Measurements from ENCODE around the gene KANSL3.
"Not testable (repeated sequence)": the region's sequence is repeated elsewhere in the genome, so short reads cannot be mapped to it uniquely, and the experiment has no call there.

Gene KANSL3

DNA sequence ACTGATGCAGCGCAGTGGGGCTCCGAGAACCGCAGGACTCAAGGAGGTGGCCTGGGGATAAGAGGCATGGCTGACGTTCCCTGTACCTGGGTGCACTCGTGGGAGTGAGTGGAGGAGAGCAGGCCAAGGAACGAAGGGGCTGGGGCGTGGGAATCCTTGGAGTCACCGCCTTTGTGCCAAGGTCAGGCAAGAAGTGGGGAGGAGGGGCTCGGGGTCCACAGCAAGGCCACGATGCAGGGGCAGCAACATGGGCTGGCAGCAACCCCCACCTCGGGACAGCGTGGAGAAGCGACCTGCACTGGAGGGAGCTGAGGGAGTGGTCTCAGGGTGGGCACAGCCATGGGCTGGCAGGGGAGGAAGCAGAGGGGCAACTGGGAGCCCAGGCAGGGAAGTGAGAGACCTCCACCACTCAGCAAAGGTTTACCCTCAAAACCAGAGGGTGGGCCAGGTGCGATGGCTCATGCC, 82.9 kb downstream of the KANSL3 start:
- no peak for DNase-seq

DNA sequence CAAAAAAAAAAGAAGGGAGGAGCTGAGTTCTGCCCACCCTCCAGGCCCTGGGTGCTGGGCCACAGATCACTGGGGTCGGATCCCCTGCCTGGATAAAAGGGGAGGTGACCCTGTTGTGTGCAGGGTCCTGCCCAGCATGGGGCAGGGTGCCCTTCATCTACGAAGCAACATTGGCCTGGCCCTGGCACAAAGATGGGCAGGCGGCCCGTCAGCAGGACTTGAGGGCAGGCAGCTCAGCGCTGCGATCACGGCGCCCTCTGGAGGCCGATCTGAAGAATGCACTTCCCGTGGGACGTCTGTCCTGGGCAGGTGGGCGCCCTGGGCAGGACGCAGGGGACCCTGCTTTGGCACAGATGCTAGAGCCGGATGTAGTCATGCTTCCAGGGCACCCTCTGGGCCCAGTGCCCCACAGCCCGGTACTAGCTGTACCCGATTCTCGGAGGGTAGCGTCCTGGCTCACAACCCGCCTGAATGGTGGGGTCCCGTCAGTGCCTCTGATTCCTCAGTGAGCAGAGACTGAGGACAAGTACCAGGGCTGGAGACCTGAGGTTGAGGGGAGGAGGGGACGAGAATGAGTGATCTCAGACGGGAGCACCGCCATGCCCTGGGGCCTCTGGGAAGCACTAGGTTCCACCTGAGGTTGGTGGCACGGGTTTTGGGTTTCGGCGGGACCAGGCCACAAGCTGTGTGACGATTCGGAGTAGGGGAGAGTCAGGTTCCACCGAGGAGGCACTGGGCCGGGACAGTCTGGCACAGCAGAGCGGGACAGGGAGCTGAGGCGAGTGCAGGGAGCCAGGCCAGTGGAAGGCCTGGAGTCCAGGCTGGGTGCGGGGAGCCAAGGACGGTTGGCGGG, 83.6 kb downstream of the KANSL3 start:
- DNase-seq, result peak; percentile 6

DNA sequence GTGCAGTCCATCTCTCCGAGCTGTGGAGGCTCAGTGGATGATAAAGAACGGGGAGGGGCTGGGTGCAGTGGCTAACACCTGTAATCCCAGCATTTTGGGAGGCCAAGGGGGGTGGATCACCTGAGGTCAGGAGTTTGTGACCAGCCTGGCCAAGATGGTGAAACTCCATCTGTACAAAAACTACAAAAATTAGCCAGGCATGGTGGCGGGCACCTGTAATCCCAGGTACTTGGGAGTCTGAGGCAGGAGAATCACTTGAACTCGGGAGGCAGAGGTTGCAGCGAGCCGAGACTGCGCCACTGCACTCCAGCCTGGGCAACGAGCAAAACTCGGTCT, 84.2 kb downstream of the KANSL3 start:
- not testable (repeated sequence) for DNase-seq

DNA sequence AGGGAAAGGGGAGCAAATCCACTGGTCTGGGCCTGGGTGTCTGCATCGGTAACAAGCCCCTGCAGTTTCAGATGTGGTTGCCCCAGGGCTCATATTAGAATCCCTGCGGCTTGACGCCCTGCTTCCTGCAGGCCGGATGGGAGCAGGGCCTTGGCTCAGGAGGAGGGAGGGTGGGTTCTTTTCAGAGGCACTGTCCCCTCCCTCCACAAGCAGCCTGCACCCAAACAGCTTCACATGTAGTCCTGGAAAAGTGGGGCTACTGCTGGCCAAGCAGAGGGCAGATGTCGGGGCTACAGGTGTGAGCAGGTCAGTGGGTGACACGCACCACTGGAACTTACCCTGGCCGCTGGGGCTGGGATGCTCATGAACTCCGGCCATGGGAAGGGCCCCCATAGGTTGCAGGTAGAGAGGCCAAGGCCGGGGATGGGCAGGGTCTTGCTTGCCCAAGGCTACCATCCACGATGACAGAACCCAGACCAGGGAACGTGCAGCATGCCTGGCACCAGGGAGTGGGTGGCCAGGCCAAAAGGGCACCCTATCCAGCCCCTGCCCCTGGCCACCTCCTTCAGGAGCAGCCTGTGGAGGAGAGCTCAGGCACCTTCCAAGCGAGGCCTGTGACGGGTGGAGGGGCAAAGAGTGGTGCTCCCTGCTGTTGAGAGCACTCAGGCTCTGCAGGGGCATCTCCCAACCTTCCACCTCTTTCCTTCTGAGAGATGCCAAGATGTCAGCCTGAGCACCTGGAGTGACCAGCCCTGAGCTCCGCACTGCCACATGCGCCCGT, 84.7 kb downstream of the KANSL3 start:
- no peak for DNase-seq

DNA sequence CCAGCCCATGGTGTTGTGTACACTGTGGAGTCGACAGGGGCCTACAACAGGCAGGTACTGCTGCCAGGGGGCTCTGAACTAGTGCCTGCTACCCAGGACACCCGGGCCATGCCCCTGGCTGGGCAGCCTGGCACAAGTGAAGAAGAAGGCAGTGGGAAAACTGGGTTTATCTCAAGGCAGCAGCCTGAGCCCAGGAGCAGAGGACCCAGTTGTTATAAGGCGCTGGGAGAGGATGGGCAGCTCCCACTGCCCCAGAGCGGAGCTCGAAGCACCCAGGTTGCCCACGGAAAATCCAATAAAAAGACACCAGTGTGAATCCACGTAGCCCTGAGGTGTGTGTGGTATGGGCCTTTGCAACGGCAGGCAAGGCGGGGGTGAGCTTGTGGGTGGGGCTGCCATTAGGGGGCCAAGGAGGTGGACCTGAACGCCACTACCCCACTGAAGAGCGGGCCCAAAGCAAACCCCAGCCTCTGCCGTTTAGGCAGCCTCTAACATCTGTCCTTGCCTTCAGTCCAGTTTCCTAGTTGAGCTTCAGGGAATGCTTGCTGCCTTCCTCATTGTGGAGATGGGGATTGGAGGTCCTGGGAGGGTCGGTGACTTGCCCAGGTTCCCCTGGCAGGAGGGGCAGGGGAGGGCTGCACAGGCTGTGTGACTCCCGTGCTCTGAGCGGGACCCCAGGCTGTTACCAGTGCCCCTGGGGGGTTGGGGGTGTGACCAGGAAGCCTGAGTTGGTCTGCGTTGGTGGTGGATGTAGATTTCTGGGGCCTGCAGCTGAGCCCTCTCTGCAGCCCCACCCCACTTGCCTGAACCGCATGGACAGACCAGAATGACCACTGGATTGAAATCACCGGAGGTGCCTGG, 85.6 kb downstream of the KANSL3 start:
- no peak for DNase-seq

DNA sequence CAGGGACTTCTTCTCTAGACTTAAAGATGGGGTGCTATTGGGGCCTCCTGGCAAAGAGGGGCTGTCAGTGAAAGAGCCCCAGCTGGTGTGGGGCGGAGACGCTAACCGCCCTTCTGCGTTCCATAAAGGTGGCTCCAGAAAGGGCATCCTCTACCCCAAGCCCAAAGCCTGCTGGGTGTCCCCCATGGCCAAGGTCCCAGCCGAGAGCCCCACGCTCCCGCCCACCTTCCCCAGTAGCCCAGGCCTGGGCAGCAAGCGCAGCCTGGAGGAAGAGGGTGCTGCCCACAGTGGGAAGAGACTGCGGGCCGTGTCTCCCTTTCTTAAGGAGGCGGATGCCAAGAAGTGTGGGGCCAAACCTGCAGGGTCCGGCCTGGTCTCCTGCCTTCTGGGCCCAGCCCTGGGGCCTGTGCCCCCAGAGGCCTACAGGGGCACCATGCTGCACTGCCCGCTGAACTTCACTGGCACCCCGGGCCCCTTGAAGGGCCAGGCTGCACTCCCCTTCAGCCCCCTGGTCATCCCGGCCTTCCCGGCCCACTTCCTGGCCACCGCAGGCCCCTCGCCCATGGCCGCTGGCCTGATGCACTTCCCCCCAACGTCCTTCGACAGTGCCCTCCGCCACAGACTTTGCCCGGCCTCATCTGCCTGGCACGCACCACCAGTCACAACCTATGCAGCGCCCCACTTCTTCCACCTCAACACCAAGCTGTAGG, 86.4 kb downstream of the KANSL3 start:
- DNase-seq, result no peak

DNA sequence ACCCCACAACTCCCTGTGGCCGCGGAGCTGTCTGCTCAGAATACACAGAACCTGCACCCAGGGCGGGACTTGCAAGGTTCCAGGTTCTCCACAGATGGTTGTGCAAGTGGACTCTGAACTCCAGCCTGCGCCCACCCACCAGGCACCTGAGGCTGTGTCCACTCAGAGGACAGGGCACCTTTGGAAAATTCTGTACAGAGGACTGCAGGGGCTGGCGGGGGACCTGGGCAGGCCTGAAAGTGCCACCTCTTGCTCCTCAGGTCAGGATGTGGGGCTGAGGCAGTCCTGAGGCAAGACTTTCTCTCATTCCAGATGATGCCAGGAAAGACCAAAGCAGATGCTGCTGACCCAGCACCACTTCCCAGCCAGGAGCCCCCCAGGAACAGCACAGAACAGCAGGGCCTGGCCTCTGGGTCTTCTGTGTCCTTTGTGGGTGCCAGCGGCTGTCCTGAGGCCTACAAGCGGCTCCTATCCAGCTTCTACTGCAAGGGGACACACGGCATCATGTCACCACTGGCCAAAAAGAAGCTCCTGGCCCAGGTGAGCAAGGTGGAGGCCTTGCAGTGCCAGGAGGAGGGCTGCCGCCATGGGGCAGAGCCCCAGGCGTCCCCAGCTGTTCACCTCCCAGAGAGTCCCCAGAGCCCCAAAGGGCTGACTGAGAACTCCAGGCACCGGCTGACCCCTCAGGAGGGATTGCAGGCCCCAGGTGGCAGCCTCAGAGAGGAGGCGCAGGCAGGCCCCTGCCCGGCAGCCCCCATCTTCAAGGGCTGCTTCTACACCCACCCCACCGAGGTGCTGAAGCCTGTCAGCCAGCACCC, 87.1 kb downstream of the KANSL3 start:
- no peak for DNase-seq

DNA sequence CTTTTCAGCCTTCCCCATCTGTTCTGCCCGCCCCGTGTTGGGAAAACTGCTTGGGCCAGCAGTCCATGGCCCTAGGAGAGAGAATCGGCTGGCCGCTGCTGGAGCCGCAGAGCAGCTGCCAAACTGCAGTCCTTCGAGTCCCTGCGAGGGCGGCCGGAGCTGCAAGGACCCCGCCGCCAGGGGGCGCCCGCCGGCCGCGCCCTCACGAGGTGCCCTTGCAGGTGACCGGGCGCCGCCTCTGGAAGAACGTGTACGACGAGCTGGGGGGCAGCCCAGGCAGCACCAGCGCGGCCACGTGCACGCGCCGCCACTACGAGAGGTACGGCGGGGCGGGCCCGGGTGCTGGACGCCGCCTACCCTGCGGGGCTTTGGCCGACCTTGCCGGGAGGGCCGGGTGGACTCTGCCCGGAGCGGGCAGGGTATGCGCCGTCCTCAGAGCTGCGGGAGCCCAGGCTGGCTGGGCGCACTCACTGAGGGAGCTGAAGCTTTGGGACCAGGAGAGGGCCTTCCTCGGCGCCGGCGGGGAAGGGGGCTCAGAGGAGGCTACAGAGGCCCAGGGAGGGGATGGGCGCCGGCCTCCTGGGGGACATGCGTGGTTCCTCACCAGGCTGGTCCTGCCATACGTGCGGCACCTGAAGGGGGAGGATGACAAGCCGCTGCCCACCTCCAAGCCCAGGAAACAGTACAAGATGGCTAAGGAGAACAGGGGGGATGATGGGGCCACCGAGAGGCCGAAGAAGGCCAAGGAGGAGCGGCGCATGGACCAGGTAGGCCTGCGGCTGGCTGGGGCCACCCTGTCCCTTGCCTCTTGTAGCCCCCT, 87.9 kb downstream of the KANSL3 start:
- DNase-seq, result no peak

DNA sequence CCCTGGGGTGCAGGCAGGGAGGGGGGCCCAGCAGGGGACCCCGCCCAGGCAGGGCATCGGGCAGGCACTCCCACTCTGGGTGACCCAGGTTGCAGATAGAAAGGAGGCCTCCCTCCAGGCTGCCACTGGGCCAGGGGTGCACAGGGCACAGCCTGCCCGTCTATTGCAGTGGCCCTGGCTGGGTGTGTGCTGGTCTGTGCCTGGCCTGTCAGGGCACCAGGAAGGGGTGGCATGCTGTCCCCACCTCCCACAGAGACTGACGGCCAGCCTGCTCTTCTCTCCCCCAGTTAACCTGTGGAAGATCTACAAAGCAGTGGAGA, 88.7 kb downstream of the KANSL3 start:
- no peak for DNase-seq

DNA sequence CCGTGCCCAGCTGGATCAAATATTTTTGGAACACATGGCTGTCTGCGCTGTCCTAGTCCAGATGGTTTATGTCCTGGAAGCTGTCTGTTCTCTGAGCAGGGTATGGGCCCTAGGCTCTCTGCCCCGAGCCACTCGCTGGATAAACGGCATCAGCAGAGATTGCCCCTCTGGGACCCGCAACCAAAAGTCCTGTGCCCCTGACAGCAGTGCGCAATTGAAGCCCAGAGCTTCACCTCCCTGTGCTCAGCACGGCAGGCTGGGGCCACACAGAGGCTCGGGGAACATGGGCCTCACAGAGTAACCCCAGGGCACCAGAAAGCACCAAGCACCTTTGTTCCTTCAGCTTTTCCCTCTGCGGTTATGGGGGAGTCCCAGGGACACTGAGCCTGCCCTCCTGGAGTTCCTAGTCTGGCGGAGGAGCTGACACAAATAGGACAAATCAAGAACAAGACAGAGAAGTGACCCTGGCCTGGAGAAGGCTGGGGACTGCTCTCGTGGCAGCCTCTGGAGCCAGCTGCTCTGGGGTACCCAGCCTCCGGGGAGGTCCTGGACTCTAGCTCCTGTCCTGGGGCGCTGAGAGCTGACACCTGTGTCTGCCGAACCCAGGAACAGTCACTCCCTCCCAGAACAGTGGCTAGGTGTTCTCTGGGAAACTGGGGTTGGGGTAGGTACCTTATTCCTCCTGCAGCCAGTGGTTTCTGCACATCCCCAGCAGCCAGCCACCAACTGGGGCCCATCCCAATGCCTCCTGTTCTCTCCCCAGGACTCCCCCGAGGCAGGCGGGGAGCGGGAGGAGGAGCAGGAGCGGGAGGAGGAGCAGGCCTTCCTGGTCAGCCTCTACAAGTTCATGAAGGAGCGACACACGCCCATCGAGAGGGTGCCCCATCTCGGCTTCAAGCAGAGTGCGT, 89.3 kb downstream of the KANSL3 start:
- no peak for DNase-seq

DNA sequence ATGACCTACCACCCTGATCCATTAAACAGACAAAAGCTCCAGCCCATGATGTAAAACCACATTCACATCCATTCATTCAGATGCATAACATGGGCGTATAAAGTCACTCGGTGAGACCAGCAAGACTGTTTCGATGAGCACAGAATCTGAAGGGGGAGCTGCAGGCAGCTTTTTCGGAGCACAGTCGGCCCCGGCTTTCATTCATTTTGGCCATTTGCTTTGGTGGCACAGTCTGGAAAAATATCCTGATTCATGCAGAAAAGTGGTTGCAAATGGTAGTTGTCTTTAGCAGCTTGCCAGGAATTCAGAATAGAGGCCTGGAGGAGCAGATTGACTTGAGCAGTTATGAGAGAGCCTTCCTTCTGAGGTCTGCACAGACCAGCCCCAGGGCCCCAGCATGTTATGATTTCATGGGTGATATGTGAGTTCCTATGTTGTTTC, 90.4 kb downstream of the KANSL3 start:
- no peak for DNase-seq

DNA sequence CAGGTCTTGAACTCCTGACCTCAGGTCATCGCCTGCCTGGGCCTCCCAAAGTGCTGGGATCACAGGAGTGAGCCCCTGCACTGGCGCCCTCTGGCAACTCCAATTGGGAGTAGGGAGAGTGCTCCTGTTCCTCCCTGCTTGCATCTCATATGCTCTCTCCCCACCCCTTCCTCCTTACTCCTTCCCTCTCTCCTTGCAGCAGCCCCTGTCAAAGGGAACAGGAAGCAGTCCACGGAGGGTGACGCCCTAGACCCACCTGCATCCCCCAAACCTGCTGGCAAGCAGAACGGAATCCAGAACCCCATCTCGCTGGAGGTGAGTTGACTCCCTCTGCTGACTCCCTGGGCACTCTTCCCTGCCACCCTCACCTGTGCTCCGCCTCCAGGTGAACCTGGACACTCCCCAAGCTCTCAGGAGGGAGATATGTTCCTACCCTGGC, 90.9 kb downstream of the KANSL3 start:
- DNase-seq, result no peak

DNA sequence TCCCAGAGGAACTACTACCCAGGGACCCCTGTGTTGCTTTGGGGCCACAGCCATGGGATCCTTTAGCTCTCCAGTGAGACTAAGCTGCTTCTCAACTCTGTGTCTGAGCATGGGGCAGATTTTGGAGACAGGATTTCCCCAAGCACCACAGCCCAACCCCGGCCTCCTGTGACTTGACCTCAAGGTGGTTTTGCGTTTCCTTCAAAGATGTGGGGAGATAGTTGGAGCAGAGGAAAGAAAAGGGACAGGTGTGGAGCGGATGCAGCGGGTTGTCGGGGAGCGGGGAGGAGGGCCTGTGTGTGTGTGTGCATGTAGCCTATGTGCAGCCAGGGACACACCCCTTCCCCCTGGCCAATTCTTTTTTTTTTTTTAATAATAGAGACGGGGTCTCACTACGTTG, 91.3 kb downstream of the KANSL3 start:
- DNase-seq, result no peak

DNA sequence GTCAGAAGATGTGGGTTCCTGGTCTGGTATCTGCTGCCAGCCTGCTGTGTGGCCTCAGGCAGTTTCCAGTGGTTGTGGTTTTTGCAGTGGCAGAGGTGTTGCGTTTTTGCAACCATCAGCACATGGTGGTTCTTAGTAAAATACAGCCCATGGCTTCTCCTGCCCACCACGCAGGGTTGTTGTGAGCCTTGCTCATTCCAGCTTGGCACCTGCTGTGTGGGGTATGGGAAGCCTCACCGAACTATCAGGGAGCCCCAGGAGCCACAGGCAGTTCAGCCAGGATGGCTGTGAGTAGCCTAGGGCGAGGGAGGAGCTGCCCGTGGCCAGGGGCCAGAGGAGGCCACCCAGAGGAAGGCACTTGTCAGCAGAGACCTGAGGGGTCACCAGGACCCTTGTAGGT, 91.8 kb downstream of the KANSL3 start:
- no peak for DNase-seq
